ENCODE data around the gene COPA. TPM values are rescaled to one million over a fixed set of nuclear protein-coding genes. Genes with fewer than 3 reads are reported as not detected.

Gene COPA
- total and polyA plus RNA-seq, 7 donors, result 53.8 to 96.3 (median 75.2) TPM

DNA sequence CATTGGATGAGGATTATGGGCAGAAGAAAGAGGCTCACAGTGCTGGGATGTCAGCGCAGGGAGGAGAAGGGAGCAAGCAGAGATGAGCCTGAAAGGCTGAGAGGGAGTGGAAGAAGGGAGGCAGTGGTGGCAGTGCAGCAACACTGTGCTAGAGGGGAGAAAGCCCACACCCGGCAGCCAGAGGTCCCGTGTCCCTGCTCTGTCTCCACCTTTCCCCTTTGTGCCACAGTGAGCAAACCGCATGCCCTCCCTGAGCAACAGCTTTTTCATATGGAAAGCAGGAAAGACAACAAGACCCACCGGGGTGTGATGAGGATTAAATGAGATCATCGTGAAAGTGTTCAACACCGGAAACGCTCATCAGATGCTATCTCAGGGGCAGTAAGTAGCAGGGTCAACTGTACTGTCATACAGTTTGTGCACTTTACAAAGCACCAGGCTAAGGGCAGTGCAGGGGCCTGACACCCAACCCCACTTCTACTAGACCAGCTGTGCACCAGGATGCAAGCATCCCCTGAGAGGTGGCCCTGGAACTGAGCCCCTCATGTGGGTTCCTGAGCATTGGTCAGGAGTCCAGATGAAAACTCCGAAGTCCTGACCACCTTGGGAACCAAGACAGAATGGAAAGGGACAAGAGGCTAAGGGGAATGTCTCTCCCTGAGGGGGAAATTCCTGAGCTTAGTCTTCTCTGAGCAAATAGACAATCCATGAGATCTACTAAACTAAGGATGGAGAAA is 32.9 kb upstream of the COPA start:
- 12 to 18% (median 17%) methylated on average over 9 of the region's 9 CpGs for WGBS, 3 donors
- TF ChIP-seq, protein P1, sequence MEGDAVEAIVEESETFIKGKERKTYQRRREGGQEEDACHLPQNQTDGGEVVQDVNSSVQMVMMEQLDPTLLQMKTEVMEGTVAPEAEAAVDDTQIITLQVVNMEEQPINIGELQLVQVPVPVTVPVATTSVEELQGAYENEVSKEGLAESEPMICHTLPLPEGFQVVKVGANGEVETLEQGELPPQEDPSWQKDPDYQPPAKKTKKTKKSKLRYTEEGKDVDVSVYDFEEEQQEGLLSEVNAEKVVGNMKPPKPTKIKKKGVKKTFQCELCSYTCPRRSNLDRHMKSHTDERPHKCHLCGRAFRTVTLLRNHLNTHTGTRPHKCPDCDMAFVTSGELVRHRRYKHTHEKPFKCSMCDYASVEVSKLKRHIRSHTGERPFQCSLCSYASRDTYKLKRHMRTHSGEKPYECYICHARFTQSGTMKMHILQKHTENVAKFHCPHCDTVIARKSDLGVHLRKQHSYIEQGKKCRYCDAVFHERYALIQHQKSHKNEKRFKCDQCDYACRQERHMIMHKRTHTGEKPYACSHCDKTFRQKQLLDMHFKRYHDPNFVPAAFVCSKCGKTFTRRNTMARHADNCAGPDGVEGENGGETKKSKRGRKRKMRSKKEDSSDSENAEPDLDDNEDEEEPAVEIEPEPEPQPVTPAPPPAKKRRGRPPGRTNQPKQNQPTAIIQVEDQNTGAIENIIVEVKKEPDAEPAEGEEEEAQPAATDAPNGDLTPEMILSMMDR (IDR thresholded peaks at IDR 0.05), result no peak
- no peaks in the 10 kb centered on the region for H3K27me3 ChIP-seq (ENCODE audit: insufficient read depth in 3 of 3, low read length in 2 of 3)
- peak overlapping the region; percentile 46 for H3K27ac ChIP-seq
- H3K9me3 ChIP-seq, result no peaks in the 10 kb centered on the region
- H3K4me3 ChIP-seq, result no peak overlapping the region
- ATAC-seq, result peak in 2 of 4 donors; percentile 38 to 39
- DNase-seq, result no peak
- intact Hi-C loops (cut with DNase I), result loop anchor here (5.0 to 10.0 kb wide), 2 partner anchors 279 to 291 kb away; partner anchors contain the start of genes IGSF8 (in 1 of the 2) and KCNJ9 (in 1 of the 2)
- H3K4me1 ChIP-seq, result peaks cover 4% of the 10 kb centered on the region
- H3K36me3 ChIP-seq (ENCODE audit: insufficient read depth in 1 of 2, low read depth in 1 of 2), result no peaks in the 10 kb centered on the region

DNA sequence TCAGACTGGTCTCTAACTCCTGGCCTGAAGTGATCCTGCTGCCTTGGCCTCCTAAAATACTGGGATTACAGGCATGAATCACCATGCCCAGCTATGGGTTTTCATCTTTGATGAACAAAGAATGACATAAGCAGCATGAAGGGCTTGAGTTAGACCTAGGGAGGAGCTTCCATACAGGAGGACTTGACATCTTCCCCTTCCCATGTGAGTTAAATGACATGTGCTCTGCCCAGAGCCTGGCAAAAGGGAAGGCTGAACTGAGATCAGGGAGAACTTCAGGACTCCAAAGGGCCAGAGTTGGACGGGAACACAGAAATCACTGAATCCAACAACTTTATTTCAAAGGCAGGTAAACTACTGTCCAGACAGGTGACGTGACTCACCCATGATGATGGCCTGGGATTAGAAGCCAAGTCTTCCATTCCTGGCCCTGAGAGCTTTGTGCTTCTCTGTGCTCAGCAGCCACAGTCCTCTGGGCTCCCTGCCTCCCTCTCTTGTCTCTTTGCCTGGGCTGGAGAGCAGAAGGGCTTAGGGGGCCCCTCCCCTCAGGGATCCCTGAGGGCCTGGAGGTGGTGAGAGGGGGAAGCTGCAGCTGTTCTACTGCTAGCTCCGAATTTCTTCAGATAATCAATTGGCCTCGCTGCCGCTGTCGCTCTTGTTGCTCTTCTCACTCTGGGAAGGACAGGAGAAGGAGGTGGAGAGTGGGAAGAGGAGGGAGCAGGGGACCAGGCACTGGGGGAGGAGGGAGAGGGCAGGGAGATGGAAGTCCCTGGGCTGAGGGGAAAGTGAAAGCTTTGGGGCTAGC is 31.5 kb upstream of the COPA start:
- 35 to 50% (median 39%) methylated on average over 6 of the region's 6 CpGs for WGBS, 3 donors
- ATAC-seq, result peak in 2 of 4 donors; percentile 28 to 40
- H3K27ac ChIP-seq, result no peak overlapping the region
- no peaks in the 10 kb centered on the region for H3K9me3 ChIP-seq
- TF ChIP-seq, protein P1 (IDR thresholded peaks at IDR 0.05), result no peak
- no peaks in the 10 kb centered on the region for H3K27me3 ChIP-seq (ENCODE audit: insufficient read depth in 3 of 3, low read length in 2 of 3)
- no peak overlapping the region for H3K4me3 ChIP-seq
- intact Hi-C loops (cut with DNase I), result loop anchor here (5.0 to 10.0 kb wide), 2 partner anchors 277 to 290 kb away; partner anchors contain the start of genes IGSF8 (in 1 of the 2) and KCNJ9 (in 1 of the 2)
- no peak for DNase-seq
- H3K4me1 ChIP-seq, result peaks cover 4% of the 10 kb centered on the region
- H3K36me3 ChIP-seq (ENCODE audit: insufficient read depth in 1 of 2, low read depth in 1 of 2), result no peaks in the 10 kb centered on the region

DNA sequence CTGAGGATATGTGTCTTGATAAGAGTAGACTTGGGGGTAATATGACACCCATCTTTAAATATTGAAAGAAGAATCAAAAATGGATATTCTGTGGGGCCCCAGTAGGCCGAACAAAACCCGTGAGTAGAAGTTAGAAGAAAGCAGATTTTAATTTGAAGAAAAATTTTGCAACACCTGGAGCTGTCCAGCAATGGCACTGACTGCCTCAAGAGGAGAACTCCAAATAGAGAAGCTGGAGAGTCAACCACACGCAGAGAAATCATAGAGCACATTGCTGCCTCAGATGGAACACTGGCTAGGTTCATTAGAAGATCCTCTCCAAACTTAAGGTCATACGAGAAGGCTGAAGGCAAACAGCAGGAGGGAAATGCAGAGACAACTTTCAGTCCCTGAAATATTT is 30.6 kb upstream of the COPA start:
- Histone ChIP-seq H3K4me1 (peaks cover 4% of the 10 kb centered on the region), H3K27me3 (ENCODE audit: insufficient read depth in 3 of 3, low read length in 2 of 3) (no peaks in the 10 kb centered on the region), H3K27ac (no peak overlapping the region), H3K9me3 (no peaks in the 10 kb centered on the region), H3K36me3 (ENCODE audit: insufficient read depth in 1 of 2, low read depth in 1 of 2) (no peaks in the 10 kb centered on the region), H3K4me3 (no peak overlapping the region)
- 78 to 90% (median 78%) methylated on average over 4 of the region's 4 CpGs for WGBS, 3 donors
- intact Hi-C loops (cut with DNase I), result loop anchor here in 1 of 2 donors (10.0 kb wide), 1 partner anchor 289 kb away; the partner anchor contains the start of gene KCNJ9
- TF ChIP-seq, protein P1 (IDR thresholded peaks at IDR 0.05), result no peak
- no peak for ATAC-seq
- no peak for DNase-seq

DNA sequence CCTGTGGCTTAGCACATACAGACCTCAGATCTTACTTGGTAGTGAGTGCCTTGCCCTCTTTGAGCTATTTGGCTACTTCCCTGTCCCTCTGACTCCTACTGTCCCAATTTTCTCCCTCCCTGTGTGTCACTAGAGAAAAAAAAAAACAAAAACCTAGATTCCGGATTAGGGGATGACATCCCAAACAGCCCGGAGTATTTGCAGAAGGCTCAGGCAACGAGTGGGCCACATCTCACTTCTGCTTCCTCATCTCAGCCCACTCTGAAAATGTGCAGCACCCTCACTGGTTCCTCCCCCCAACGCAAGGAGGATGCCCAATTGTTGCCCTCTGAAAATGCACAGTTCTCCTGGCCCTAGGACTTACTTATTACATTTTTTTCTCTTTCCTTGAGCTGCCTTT is 28.7 kb upstream of the COPA start:
- no peak for ATAC-seq

More for the DNA sequence above, 28.7 kb upstream of the COPA start:
- no peak overlapping the region for H3K27ac ChIP-seq
- H3K4me1 ChIP-seq, result peaks cover 4% of the 10 kb centered on the region
- no peaks in the 10 kb centered on the region for H3K9me3 ChIP-seq
- no peaks in the 10 kb centered on the region for H3K27me3 ChIP-seq (ENCODE audit: insufficient read depth in 3 of 3, low read length in 2 of 3)
- TF ChIP-seq, protein P1 (IDR thresholded peaks at IDR 0.05), result no peak
- no peak for DNase-seq
- intact Hi-C loops (cut with DNase I), result loop anchor here in 1 of 2 donors (10.0 kb wide), 1 partner anchor 287 kb away; the partner anchor contains the start of gene KCNJ9
- H3K4me3 ChIP-seq, result no peak overlapping the region
- 87 to 90% (median 87%) methylated on average over 4 of the region's 4 CpGs for WGBS, 3 donors
- H3K36me3 ChIP-seq (ENCODE audit: insufficient read depth in 1 of 2, low read depth in 1 of 2), result no peaks in the 10 kb centered on the region

All from psoas muscle (tissue), 8 donors.